ENCODE measurements around the gene UBE2C.

Gene UBE2C

DNA sequence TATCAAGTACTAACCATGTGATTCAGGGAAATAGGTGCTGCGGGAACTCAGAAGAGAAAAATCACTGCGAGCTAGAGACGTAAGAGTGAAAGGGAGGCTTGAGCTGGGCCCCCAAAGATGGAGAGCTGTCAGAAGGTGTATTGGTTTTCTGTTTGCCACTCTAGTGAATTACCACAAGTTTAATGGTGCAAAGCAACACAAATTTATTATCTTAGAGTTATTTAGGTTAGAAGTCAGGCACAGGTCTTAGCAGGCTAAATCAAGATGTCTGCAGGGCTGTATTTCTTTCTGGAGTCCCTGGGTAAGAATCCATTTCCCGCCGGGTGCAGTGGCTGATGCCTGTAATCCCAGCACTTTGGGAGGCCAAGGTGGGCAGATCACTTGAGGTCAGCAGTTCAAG is 47.5 kb downstream of the UBE2C start:
- DNase-seq (ENCODE audit: low spot score) = no peak

- no peak for DNase-seq (ENCODE audit: low spot score)
Observed at GRCh38 chr20:45860560-45861220, 48.2 kb downstream of the UBE2C start.

- no peak for DNase-seq (ENCODE audit: low spot score)
Observed at GRCh38 chr20:45861221-45862075, 49.0 kb downstream of the UBE2C start.

- DNase-seq (ENCODE audit: low spot score) = no peak
Observed at GRCh38 chr20:45863543-45864470, 51.4 kb downstream of the UBE2C start.

- no peak for DNase-seq (ENCODE audit: low spot score)
Observed at GRCh38 chr20:45866454-45866853, 54.0 kb downstream of the UBE2C start.

Measured in putamen (tissue), 1 donor.